NCI-H524 treated with DMSO at 0.1 percent for 48 hours (cell line): Measurements from ENCODE around the gene NAT14.
"Not testable (repeated sequence)": the region's sequence is repeated elsewhere in the genome, so short reads cannot be mapped to it uniquely, and the experiment has no call there.

Experiments used
- DNase-seq: peaks from one replicate; lab custom pipeline; 2025; lab: John Stamatoyannopoulos, UW

Gene NAT14

GRCh38 chr19:55486971-55487923, 2.3 kb downstream of the NAT14 start:
- no peak for DNase-seq

GRCh38 chr19:55487924-55488687, 3.1 kb downstream of the NAT14 start, which contains the start of gene SSC5D:
Gene SSC5D, plus strand, starts transcription at chr19:55488436. Its CDS starts 154 bp downstream, at chr19:55488590.
- DNase-seq: no peak

- no peak for DNase-seq
Observed at GRCh38 chr19:55488986-55489710, 4.2 kb downstream of the NAT14 start.

- DNase-seq: no peak
Observed at GRCh38 chr19:55489711-55490477, 4.9 kb downstream of the NAT14 start.

- no peak for DNase-seq
Observed at GRCh38 chr19:55490478-55491432, 5.8 kb downstream of the NAT14 start.

GRCh38 chr19:55491546-55492360, 6.8 kb downstream of the NAT14 start:
- DNase-seq: no peak

- DNase-seq: no peak
Observed at GRCh38 chr19:55492362-55492944, 7.5 kb downstream of the NAT14 start.

GRCh38 chr19:55493052-55493644, 8.2 kb downstream of the NAT14 start:
- no peak for DNase-seq

- no peak for DNase-seq
Observed at GRCh38 chr19:55493645-55494171, 8.7 kb downstream of the NAT14 start.

GRCh38 chr19:55494172-55494761, 9.3 kb downstream of the NAT14 start:
- DNase-seq: no peak

GRCh38 chr19:55495646-55496349, 10.8 kb downstream of the NAT14 start:
- no peak for DNase-seq

- not testable (repeated sequence) for DNase-seq
Observed at GRCh38 chr19:55496820-55497219, 11.8 kb downstream of the NAT14 start.

GRCh38 chr19:55497763-55498162, 12.8 kb downstream of the NAT14 start:
- no peak for DNase-seq

- DNase-seq: no peak
Observed at GRCh38 chr19:55498246-55498840, 13.4 kb downstream of the NAT14 start.

GRCh38 chr19:55500368-55500952, 15.5 kb downstream of the NAT14 start:
- DNase-seq: no peak

- no peak for DNase-seq
Observed at GRCh38 chr19:55502197-55502952, 17.4 kb downstream of the NAT14 start.
